HEK293 (cell line): ENCODE results near the gene SHROOM3.

Experiments
- CTCF ChIA-PET: fragments of 350-600 bp; formaldehyde crosslinking; extraction: SDS; loops from one replicate; lab custom pipeline; 2021; ENCODE audit warnings: antibody characterized with exemption; lab: Yijun Ruan, JAX
- POLR2A ChIA-PET: fragments of 300-600 bp; formaldehyde crosslinking; extraction: SDS; loops from one replicate; lab custom pipeline; 2020; ENCODE audit warnings: antibody characterized with exemption, inconsistent platforms; lab: Yijun Ruan, JAX
- H3K27ac ChIP-seq: fragments of 200-500 bp; sonication (Bioruptor generic); 2 replicates; pipeline ENCODE4 v1.5.1; 2014; ENCODE audit warnings: low read depth, low read length, control low read depth, inconsistent platforms; ENCODE audit errors: extremely low read depth
- H3K36me3 ChIP-seq, 2 experiments: fragments of 200-500 bp in 1 of 2; sonication (Bioruptor generic) in 1 of 2; 1 replicate in 1 of 2; 2 replicates in 1 of 2; pipeline ENCODE4 v1.5.1; 2014 to 2017; ENCODE audit warnings: inconsistent platforms in 2 of 2, low read length in 2 of 2; ENCODE audit not compliant: control insufficient read depth in 2 of 2, insufficient read depth in 1 of 2
- H3K4me1 ChIP-seq: fragments of 200-500 bp; sonication (Bioruptor generic); 2 replicates; pipeline ENCODE4 v1.5.1; 2014; ENCODE audit warnings: mild to moderate bottlenecking, low read length, inconsistent platforms; ENCODE audit not compliant: control insufficient read depth, insufficient read depth
- H3K4me3 ChIP-seq: 2 replicates; pipeline ENCODE4 v1.5.1; 2011; ENCODE audit warnings: low read depth, mild to moderate bottlenecking, control low read depth, low read length, moderate library complexity
- H3K9me3 ChIP-seq: fragments of 200-500 bp; sonication (Bioruptor generic); 2 replicates; pipeline ENCODE4 v1.5.1; 2014; ENCODE audit warnings: low read depth, low read length, inconsistent platforms; ENCODE audit not compliant: control insufficient read depth, insufficient read depth
- GFI1B ChIP-seq: fragments of 450-650 bp; formaldehyde crosslinking; IDR thresholded peaks from 2 replicates; pipeline ENCODE4 v1.5.1; 2016; ENCODE audit warnings: missing biosample characterization, missing genetic modification characterization
- MZF1 ChIP-seq: fragments of 450-650 bp; formaldehyde crosslinking; IDR thresholded peaks from 2 replicates; pipeline ENCODE4 v1.5.1; 2017; ENCODE audit warnings: missing biosample characterization, missing genetic modification characterization, borderline replicate concordance
- PRDM1 ChIP-seq: fragments of 450-650 bp; formaldehyde crosslinking; IDR thresholded peaks from 2 replicates; pipeline ENCODE4; 2016; ENCODE audit warnings: missing biosample characterization, missing genetic modification characterization
- RBAK ChIP-seq: fragments of 450-650 bp; formaldehyde crosslinking; IDR thresholded peaks from 2 replicates; pipeline ENCODE4 v1.5.1; 2016; ENCODE audit warnings: missing biosample characterization, missing genetic modification characterization
- ZBTB1 ChIP-seq: fragments of 450-650 bp; formaldehyde crosslinking; IDR thresholded peaks from 2 replicates; pipeline ENCODE4 v1.5.1; 2016; ENCODE audit warnings: missing biosample characterization, missing genetic modification characterization
- ZFP3 ChIP-seq: fragments of 450-650 bp; formaldehyde crosslinking; IDR thresholded peaks from 2 replicates; pipeline ENCODE4 v1.5.1; 2016; ENCODE audit warnings: low read depth, missing biosample characterization, missing genetic modification characterization
- ZNF132 ChIP-seq: fragments of 450-650 bp; formaldehyde crosslinking; IDR thresholded peaks from 2 replicates; pipeline ENCODE4 v1.5.1; 2017; ENCODE audit warnings: missing biosample characterization, missing genetic modification characterization, borderline replicate concordance
- ZNF16 ChIP-seq: fragments of 450-650 bp; formaldehyde crosslinking; IDR thresholded peaks from 2 replicates; pipeline ENCODE4 v1.5.1; 2016; ENCODE audit warnings: low read depth, missing biosample characterization, missing genetic modification characterization
- ZNF184 ChIP-seq: fragments of 450-650 bp; IDR thresholded peaks from 2 replicates; pipeline ENCODE4 v1.5.1; 2018; ENCODE audit warnings: missing biosample characterization, mild to moderate bottlenecking, missing genetic modification characterization
- ZNF214 ChIP-seq: fragments of 450-650 bp; formaldehyde crosslinking; IDR thresholded peaks from 2 replicates; pipeline ENCODE4 v1.5.1; 2017; ENCODE audit warnings: missing biosample characterization, mild to moderate bottlenecking, missing genetic modification characterization, borderline replicate concordance
- ZNF23 ChIP-seq: fragments of 450-650 bp; formaldehyde crosslinking; IDR thresholded peaks from 2 replicates; pipeline ENCODE4 v1.5.1; 2016; ENCODE audit warnings: missing biosample characterization, missing genetic modification characterization, borderline replicate concordance
- ZNF292 ChIP-seq: fragments of 450-650 bp; formaldehyde crosslinking; IDR thresholded peaks from 2 replicates; pipeline ENCODE4 v1.5.1; 2016; ENCODE audit warnings: low read depth, missing biosample characterization, missing genetic modification characterization, borderline replicate concordance
- ZNF354C ChIP-seq: fragments of 450-650 bp; formaldehyde crosslinking; IDR thresholded peaks from 2 replicates; pipeline ENCODE4 v1.5.1; 2016; ENCODE audit warnings: missing biosample characterization, missing genetic modification characterization, low read depth, borderline replicate concordance
- ZNF433 ChIP-seq: fragments of 450-650 bp; formaldehyde crosslinking; IDR thresholded peaks from 2 replicates; pipeline ENCODE4 v1.5.1; 2016; ENCODE audit warnings: missing biosample characterization, missing genetic modification characterization, low read depth
- ZNF521 ChIP-seq: fragments of 450-650 bp; formaldehyde crosslinking; IDR thresholded peaks from 2 replicates; pipeline ENCODE4 v1.5.1; 2017; ENCODE audit warnings: missing biosample characterization, mild to moderate bottlenecking, missing genetic modification characterization
- ZNF530 ChIP-seq: fragments of 450-650 bp; formaldehyde crosslinking; IDR thresholded peaks from 2 replicates; pipeline ENCODE4 v1.5.1; 2016; ENCODE audit warnings: low read depth, missing biosample characterization, missing genetic modification characterization
- ZNF549 ChIP-seq: fragments of 450-650 bp; IDR thresholded peaks from 2 replicates; pipeline ENCODE4 v1.5.1; 2018; ENCODE audit warnings: missing biosample characterization, missing genetic modification characterization, mild to moderate bottlenecking, inconsistent platforms, moderate library complexity
- ZNF600 ChIP-seq: fragments of 450-650 bp; formaldehyde crosslinking; IDR thresholded peaks from 2 replicates; pipeline ENCODE4 v1.5.1; 2016; ENCODE audit warnings: missing biosample characterization, missing genetic modification characterization
- ZNF707 ChIP-seq: fragments of 450-650 bp; formaldehyde crosslinking; IDR thresholded peaks from 2 replicates; pipeline ENCODE4 v1.5.1; 2016; ENCODE audit warnings: missing biosample characterization, missing genetic modification characterization
- ZNF776 ChIP-seq: fragments of 450-650 bp; formaldehyde crosslinking; IDR thresholded peaks from 2 replicates; pipeline ENCODE4 v1.5.0; 2017; ENCODE audit warnings: missing biosample characterization, missing genetic modification characterization, borderline replicate concordance
- ZNF843 ChIP-seq: fragments of 450-650 bp; formaldehyde crosslinking; IDR thresholded peaks from 2 replicates; pipeline ENCODE4 v1.5.1; 2016; ENCODE audit warnings: missing biosample characterization, missing genetic modification characterization
- TF ChIP-seq, protein P1 (sequence below): fragments of 450-650 bp; formaldehyde crosslinking; IDR thresholded peaks from 2 replicates; pipeline ENCODE4; 2016; ENCODE audit warnings: missing biosample characterization, missing genetic modification characterization
- TF ChIP-seq, protein P2 (sequence below): fragments of 450-650 bp; formaldehyde crosslinking; IDR thresholded peaks from 2 replicates; pipeline ENCODE4 v1.5.1; 2016; ENCODE audit warnings: missing biosample characterization, missing genetic modification characterization, borderline replicate concordance

SHROOM3 gene

GRCh38 chr4:76674983-76675382 lies 240.0 kb downstream of the SHROOM3 start (continued):
- no peak for TF ChIP-seq ZNF530 (tag by site-specific recombination)
- no peak for TF ChIP-seq ZNF776
- TF ChIP-seq GFI1B (tag by site-specific recombination) = no peak
- TF ChIP-seq, all 188 proteins: peak for 0

GRCh38 chr4:76677571-76678326 lies 242.7 kb downstream of the SHROOM3 start:
- H3K4me1 ChIP-seq = peaks cover under 1% of the 10 kb centered on the region
- no peak overlapping the region for H3K4me3 ChIP-seq
- CTCF ChIA-PET = no interaction called here
- TF ChIP-seq ZNF707 (tag by site-specific recombination) (no peak), ZNF549 (tag by site-specific recombination) (no peak), ZNF184 (tag by site-specific recombination) (no peak), ZBTB1 (tag by site-specific recombination) (no peak), RBAK (tag by site-specific recombination) (no peak), ZNF843 (tag by site-specific recombination) (no peak), ZNF23 (no peak), ZNF214 (no peak), ZNF521 (tag by site-specific recombination) (no peak), ZNF132 (tag by site-specific recombination) (no peak), ZNF600 (tag by site-specific recombination) (no peak), ZNF292 (tag by site-specific recombination) (no peak), MZF1 (tag by site-specific recombination) (no peak), PRDM1 (tag by site-specific recombination) (no peak; the same call in 1 of the 2 replicates), ZNF354C (no peak)
- TF ChIP-seq, protein P1, sequence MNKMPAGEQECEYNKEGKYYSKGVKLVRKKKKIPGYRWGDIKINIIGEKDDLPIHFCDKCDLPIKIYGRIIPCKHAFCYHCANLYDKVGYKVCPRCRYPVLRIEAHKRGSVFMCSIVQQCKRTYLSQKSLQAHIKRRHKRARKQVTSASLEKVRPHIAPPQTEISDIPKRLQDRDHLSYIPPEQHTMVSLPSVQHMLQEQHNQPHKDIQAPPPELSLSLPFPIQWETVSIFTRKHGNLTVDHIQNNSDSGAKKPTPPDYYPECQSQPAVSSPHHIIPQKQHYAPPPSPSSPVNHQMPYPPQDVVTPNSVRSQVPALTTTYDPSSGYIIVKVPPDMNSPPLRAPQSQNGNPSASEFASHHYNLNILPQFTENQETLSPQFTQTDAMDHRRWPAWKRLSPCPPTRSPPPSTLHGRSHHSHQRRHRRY (tag by site-specific recombination) = no peak
- no peaks in the 10 kb centered on the region for H3K9me3 ChIP-seq
- H3K36me3 ChIP-seq = no peaks in the 10 kb centered on the region
- POLR2A ChIA-PET = no interaction called here
- H3K27ac ChIP-seq = no peak overlapping the region; the same call in 1 of the 2 replicates

- H3K27ac ChIP-seq = no peak overlapping the region
- no peaks in the 10 kb centered on the region for H3K9me3 ChIP-seq
- TF ChIP-seq, protein P2, sequence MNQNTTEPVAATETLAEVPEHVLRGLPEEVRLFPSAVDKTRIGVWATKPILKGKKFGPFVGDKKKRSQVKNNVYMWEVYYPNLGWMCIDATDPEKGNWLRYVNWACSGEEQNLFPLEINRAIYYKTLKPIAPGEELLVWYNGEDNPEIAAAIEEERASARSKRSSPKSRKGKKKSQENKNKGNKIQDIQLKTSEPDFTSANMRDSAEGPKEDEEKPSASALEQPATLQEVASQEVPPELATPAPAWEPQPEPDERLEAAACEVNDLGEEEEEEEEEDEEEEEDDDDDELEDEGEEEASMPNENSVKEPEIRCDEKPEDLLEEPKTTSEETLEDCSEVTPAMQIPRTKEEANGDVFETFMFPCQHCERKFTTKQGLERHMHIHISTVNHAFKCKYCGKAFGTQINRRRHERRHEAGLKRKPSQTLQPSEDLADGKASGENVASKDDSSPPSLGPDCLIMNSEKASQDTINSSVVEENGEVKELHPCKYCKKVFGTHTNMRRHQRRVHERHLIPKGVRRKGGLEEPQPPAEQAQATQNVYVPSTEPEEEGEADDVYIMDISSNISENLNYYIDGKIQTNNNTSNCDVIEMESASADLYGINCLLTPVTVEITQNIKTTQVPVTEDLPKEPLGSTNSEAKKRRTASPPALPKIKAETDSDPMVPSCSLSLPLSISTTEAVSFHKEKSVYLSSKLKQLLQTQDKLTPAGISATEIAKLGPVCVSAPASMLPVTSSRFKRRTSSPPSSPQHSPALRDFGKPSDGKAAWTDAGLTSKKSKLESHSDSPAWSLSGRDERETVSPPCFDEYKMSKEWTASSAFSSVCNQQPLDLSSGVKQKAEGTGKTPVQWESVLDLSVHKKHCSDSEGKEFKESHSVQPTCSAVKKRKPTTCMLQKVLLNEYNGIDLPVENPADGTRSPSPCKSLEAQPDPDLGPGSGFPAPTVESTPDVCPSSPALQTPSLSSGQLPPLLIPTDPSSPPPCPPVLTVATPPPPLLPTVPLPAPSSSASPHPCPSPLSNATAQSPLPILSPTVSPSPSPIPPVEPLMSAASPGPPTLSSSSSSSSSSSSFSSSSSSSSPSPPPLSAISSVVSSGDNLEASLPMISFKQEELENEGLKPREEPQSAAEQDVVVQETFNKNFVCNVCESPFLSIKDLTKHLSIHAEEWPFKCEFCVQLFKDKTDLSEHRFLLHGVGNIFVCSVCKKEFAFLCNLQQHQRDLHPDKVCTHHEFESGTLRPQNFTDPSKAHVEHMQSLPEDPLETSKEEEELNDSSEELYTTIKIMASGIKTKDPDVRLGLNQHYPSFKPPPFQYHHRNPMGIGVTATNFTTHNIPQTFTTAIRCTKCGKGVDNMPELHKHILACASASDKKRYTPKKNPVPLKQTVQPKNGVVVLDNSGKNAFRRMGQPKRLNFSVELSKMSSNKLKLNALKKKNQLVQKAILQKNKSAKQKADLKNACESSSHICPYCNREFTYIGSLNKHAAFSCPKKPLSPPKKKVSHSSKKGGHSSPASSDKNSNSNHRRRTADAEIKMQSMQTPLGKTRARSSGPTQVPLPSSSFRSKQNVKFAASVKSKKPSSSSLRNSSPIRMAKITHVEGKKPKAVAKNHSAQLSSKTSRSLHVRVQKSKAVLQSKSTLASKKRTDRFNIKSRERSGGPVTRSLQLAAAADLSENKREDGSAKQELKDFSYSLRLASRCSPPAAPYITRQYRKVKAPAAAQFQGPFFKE (tag by site-specific recombination) = no peak
- TF ChIP-seq ZNF433 (no peak), ZNF16 (tag by site-specific recombination) (no peak), ZFP3 (tag by site-specific recombination) (no peak)
- no peak overlapping the region for H3K4me3 ChIP-seq
- CTCF ChIA-PET = interaction anchor here (0.6 kb wide), 1 partner anchor 177 kb away, joined by 5 read pairs; no protein-coding TSS in a partner anchor
- POLR2A ChIA-PET = no interaction called here
- no peaks in the 10 kb centered on the region for H3K36me3 ChIP-seq
- peaks cover 4% of the 10 kb centered on the region for H3K4me1 ChIP-seq
Measured at GRCh38 chr4:76679691-76680090, 244.7 kb downstream of the SHROOM3 start.
